Skin of body (tissue), 2 donors: ENCODE measurements around the gene ASPSCR1. TPM values are rescaled to one million over a fixed set of nuclear protein-coding genes. Genes with fewer than 3 reads are reported as not detected.
"Not testable (repeated sequence)": the region's sequence is repeated elsewhere in the genome, so short reads cannot be mapped to it uniquely, and the experiment has no call there.

Source experiments
- DNase-seq: peaks from one replicate; lab custom pipeline; 2025; lab: John Stamatoyannopoulos, UW
- total RNA-seq: library from RNA; depleted of rRNA; stranded (reverse); fragments of >200 nt; gene quantifications from one replicate; pipeline ENCODE4 v1.2.3, GENCODE V29; 2014

The ASPSCR1 gene
- total RNA-seq, 1 donor from 2014 or later: 19.2 TPM

GRCh38 chr17:81940538-81941483 lies 36.6 kb upstream of the ASPSCR1 start:
- no peak for DNase-seq

GRCh38 chr17:81941484-81942166 lies 35.8 kb upstream of the ASPSCR1 start:
- DNase-seq: no peak

- DNase-seq: no peak
Observed at GRCh38 chr17:81942167-81942553, 35.3 kb upstream of the ASPSCR1 start.

- DNase-seq: no peak
Observed at GRCh38 chr17:81944858-81945257, 32.6 kb upstream of the ASPSCR1 start.

GRCh38 chr17:81947189-81947588 lies 30.2 kb upstream of the ASPSCR1 start, which contains the start of gene MYADML2:
Gene MYADML2, minus strand, starts transcription at chr17:81947233. Its CDS starts 5,492 bp downstream, at chr17:81941741.
- no peak for DNase-seq

GRCh38 chr17:81948635-81949378 lies 28.6 kb upstream of the ASPSCR1 start:
- DNase-seq: no peak

GRCh38 chr17:81950501-81950900 lies 26.9 kb upstream of the ASPSCR1 start:
- DNase-seq: no peak

- DNase-seq: no peak
Observed at GRCh38 chr17:81951785-81952684, 25.4 kb upstream of the ASPSCR1 start.

GRCh38 chr17:81952792-81953228 lies 24.6 kb upstream of the ASPSCR1 start:
- DNase-seq: no peak

- not testable (repeated sequence) for DNase-seq
Observed at GRCh38 chr17:81953443-81953842, 24.0 kb upstream of the ASPSCR1 start.

GRCh38 chr17:81954131-81955057 lies 23.0 kb upstream of the ASPSCR1 start:
- DNase-seq: no peak

GRCh38 chr17:81955058-81955681 lies 22.3 kb upstream of the ASPSCR1 start:
- DNase-seq: no peak

- DNase-seq: no peak
Observed at GRCh38 chr17:81955756-81956544, 21.5 kb upstream of the ASPSCR1 start.

GRCh38 chr17:81956607-81957589 lies 20.5 kb upstream of the ASPSCR1 start:
- DNase-seq: no peak

- no peak for DNase-seq
Observed at GRCh38 chr17:81957691-81958432, 19.6 kb upstream of the ASPSCR1 start.

GRCh38 chr17:81958633-81959342 lies 18.6 kb upstream of the ASPSCR1 start:
- no peak for DNase-seq
